IMR-90 (cell line): ENCODE data around the gene POLR1A. TPM values are rescaled to one million over a fixed set of nuclear protein-coding genes. Genes with fewer than 3 reads are reported as not detected.
"Not testable (repeated sequence)": the region's sequence is repeated elsewhere in the genome, so short reads cannot be mapped to it uniquely, and the experiment has no call there.

ENCODE experiments used
- ATAC-seq: fragments of 200-7000 bp; cut with Tn5 transposase; 2 replicates; pipeline ENCODE4 v1.9.1; 2020; ENCODE audit warnings: low read depth, mild to moderate bottlenecking, moderate library complexity
- BruUV-seq: library from RNA; stranded (reverse); fragments of 400-500 nt; replicated peaks from 2 replicates; lab custom pipeline; 2021; lab: Mats Ljungman, UMichigan
- CTCF ChIA-PET: fragments of 300-600 bp; formaldehyde crosslinking; extraction: SDS; loops from one replicate; lab custom pipeline; 2021; ENCODE audit warnings: antibody characterized with exemption; lab: Yijun Ruan, JAX
- POLR2A ChIA-PET: fragments of 300-600 bp; sonication (Branson Sonifier 250); formaldehyde crosslinking; loops from one replicate; lab custom pipeline; 2022; ENCODE audit warnings: antibody characterized with exemption; ENCODE audit not compliant: unreplicated experiment; lab: Charles Lee
- DNase-seq: peaks from one replicate; pipeline ENCODE4 v3.0.0; 2013
- H2AFZ ChIP-seq: replicated peaks from 2 replicates; pipeline ENCODE3; 2013; ENCODE audit warnings: low read length, mild to moderate bottlenecking; ENCODE audit not compliant: poor library complexity
- H2AK5ac ChIP-seq: 2 replicates; pipeline ENCODE4 v1.6.1; 2013; ENCODE audit warnings: low read depth, low read length, inconsistent platforms
- H2AK9ac ChIP-seq: replicated peaks from 2 replicates; pipeline ENCODE3; 2013; ENCODE audit warnings: mild to moderate bottlenecking, low read depth, low read length, moderate library complexity; ENCODE audit not compliant: poor library complexity
- H2BK120ac ChIP-seq: 2 replicates; pipeline ENCODE4 v1.6.1; 2013; ENCODE audit warnings: low read depth, low read length, inconsistent platforms
- H2BK15ac ChIP-seq: 3 replicates; pipeline ENCODE4 v1.6.1; 2013; ENCODE audit warnings: low read depth, low read length, inconsistent platforms
- H2BK20ac ChIP-seq: 2 replicates; pipeline ENCODE4 v1.6.1; 2013; ENCODE audit warnings: low read depth, mild to moderate bottlenecking, inconsistent platforms, low read length, moderate library complexity
- H2BK5ac ChIP-seq: 2 replicates; pipeline ENCODE4 v1.6.1; 2013; ENCODE audit warnings: mild to moderate bottlenecking, low read depth, low read length, inconsistent platforms; ENCODE audit not compliant: poor library complexity, severe bottlenecking
- H3K14ac ChIP-seq: replicated peaks from 2 replicates; pipeline ENCODE4 v1.6.1; 2013; ENCODE audit warnings: low read depth, low read length, inconsistent platforms
- H3K18ac ChIP-seq: 2 replicates; pipeline ENCODE4 v1.6.1; 2013; ENCODE audit warnings: low read depth, low read length, control low read depth
- H3K23ac ChIP-seq: 2 replicates; pipeline ENCODE4 v1.6.1; 2013; ENCODE audit warnings: low read depth, low read length, inconsistent platforms
- H3K27ac ChIP-seq: 2 replicates; pipeline ENCODE4 v1.5.1; 2013; ENCODE audit warnings: mild to moderate bottlenecking, control low read depth, low read length; ENCODE audit not compliant: insufficient read depth
- H3K27me3 ChIP-seq: 2 replicates; pipeline ENCODE4 v1.6.1; 2013; ENCODE audit warnings: low read length; ENCODE audit not compliant: control insufficient read depth, insufficient read depth
- H3K36me3 ChIP-seq: 2 replicates; pipeline ENCODE4 v1.6.1; 2013; ENCODE audit warnings: low read length, mixed read lengths; ENCODE audit not compliant: control insufficient read depth, insufficient read depth
- H3K4ac ChIP-seq: 2 replicates; pipeline ENCODE4 v1.6.1; 2013; ENCODE audit warnings: low read depth, low read length, inconsistent platforms
- H3K4me1 ChIP-seq: 2 replicates; pipeline ENCODE4 v1.6.1; 2013; ENCODE audit warnings: low read length, mixed read lengths; ENCODE audit not compliant: control insufficient read depth, insufficient read depth
- H3K4me2 ChIP-seq: 2 replicates; pipeline ENCODE4 v1.6.1; 2013; ENCODE audit warnings: low read depth, mild to moderate bottlenecking, control low read depth, low read length, moderate library complexity
- H3K4me3 ChIP-seq: 2 replicates; pipeline ENCODE4 v1.5.1; 2013; ENCODE audit warnings: low read depth, mild to moderate bottlenecking, control low read depth, low read length, moderate library complexity; ENCODE audit not compliant: insufficient read depth
- H3K56ac ChIP-seq: 2 replicates; pipeline ENCODE4 v1.6.1; 2013; ENCODE audit warnings: low read length, inconsistent platforms; ENCODE audit not compliant: insufficient read depth; ENCODE audit errors: extremely low read depth
- H3K79me1 ChIP-seq, 2 experiments: 2 replicates each; pipeline ENCODE4 v1.6.1; 2013; ENCODE audit warnings: low read length in 2 of 2, inconsistent platforms in 1 of 2, low read depth in 1 of 2
- H3K9ac ChIP-seq: 2 replicates; pipeline ENCODE4 v1.6.1; 2013; ENCODE audit warnings: low read depth, low read length, control low read depth
- H3K9me1 ChIP-seq: 2 replicates; pipeline ENCODE4 v1.6.1; 2013; ENCODE audit warnings: low read length, inconsistent platforms; ENCODE audit not compliant: insufficient read depth
- H3K9me3 ChIP-seq: 2 replicates; pipeline ENCODE4 v1.6.1; 2013; ENCODE audit warnings: low read length; ENCODE audit not compliant: control insufficient read depth, insufficient read depth
- H4K20me1 ChIP-seq: 2 replicates; pipeline ENCODE4 v1.6.1; 2013; ENCODE audit warnings: low read length, inconsistent platforms; ENCODE audit not compliant: insufficient read depth
- H4K5ac ChIP-seq: 2 replicates; pipeline ENCODE4 v1.6.1; 2013; ENCODE audit warnings: mild to moderate bottlenecking, low read depth, low read length, control low read depth
- H4K8ac ChIP-seq, 2 experiments: 2 replicates each; pipeline ENCODE4 v1.6.1; 2013; ENCODE audit warnings: low read depth in 2 of 2, low read length in 2 of 2, control low read depth in 1 of 2, inconsistent platforms in 1 of 2
- H4K91ac ChIP-seq: 2 replicates; pipeline ENCODE4 v1.6.1; 2013; ENCODE audit warnings: low read depth, low read length, inconsistent platforms; ENCODE audit not compliant: insufficient read depth
- BHLHE40 ChIP-seq: fragments of 150-350 bp; IDR thresholded peaks from 2 replicates; pipeline ENCODE4 v1.6.1; 2016; ENCODE audit warnings: mild to moderate bottlenecking, low read depth, low read length
- CEBPB ChIP-seq: IDR thresholded peaks from 2 replicates; pipeline ENCODE4 v1.6.1; 2012; ENCODE audit warnings: low read depth, low read length, improper control_type of control experiment
- POLR2A ChIP-seq: IDR thresholded peaks from 2 replicates; pipeline ENCODE4 v1.6.1; 2012; ENCODE audit warnings: mild to moderate bottlenecking, low read depth, low read length
- RAD21 ChIP-seq: IDR thresholded peaks from 2 replicates; pipeline ENCODE4 v1.6.1; 2012; ENCODE audit warnings: low read length, improper control_type of control experiment
- SMC3 ChIP-seq: fragments of 150-350 bp; IDR thresholded peaks from 2 replicates; pipeline ENCODE4 v1.6.1; 2016; ENCODE audit warnings: low read depth, mild to moderate bottlenecking, antibody characterized with exemption, low read length, moderate library complexity
- whole genome bisulfite sequencing, 2 experiments: methylation state at CpG; one replicate each; pipeline versions ENCODE4 v1.1.5 to v1.1.7; 2013; ENCODE audit warnings: missing lambda C conversion rate in 2 of 2; ENCODE audit not compliant: insufficient read length in 1 of 2; ENCODE audit errors: extremely low coverage in 2 of 2; 5-methylcytosine and 5-hydroxymethylcytosine counted together
- dilution Hi-C: fragments of 300-500 bp; cut with HindIII; formaldehyde crosslinking; loops from one replicate; pipeline ENCODE4 v1.14.3; 2018; ENCODE audit warnings: low sequenced_read_pairs; ENCODE audit not compliant: unreplicated experiment
- in situ Hi-C: fragments of 300-500 bp; cut with MboI; formaldehyde crosslinking; loops from 3 replicates; pipeline ENCODE4 v1.14.3; 2019; ENCODE audit warnings: low sequenced_read_pairs, inconsistent platforms, mixed read lengths
- intact Hi-C: fragments of 100-400 bp; cut with micrococcal nuclease; formaldehyde crosslinking; loops from 2 replicates; pipeline ENCODE4 v1.10.0; 2022
- polyA plus RNA-seq, 3 experiments: library from polyadenylated mRNA; depleted of rRNA; stranded (reverse); fragments of >200 nt; gene quantifications; 2 replicates each; pipeline ENCODE4 v1.2.3, GENCODE V29; 2012; ENCODE audit warnings: low replicate concordance in 1 of 3
- total RNA-seq: library from RNA; depleted of rRNA; stranded (reverse); fragments of >200 nt; gene quantifications from 2 replicates; pipeline ENCODE4 v1.2.3, GENCODE V29; 2012
- TF ChIP-seq, protein P1 (sequence below): fragments of 150-350 bp; IDR thresholded peaks from 2 replicates; pipeline ENCODE4 v1.6.1; 2017; ENCODE audit warnings: mild to moderate bottlenecking, antibody characterized with exemption, low read length, low read depth

The POLR1A gene
- total and polyA plus RNA-seq, 2 of the 4 experiments (the other 2 are of a cell fraction) = 7.6 to 27.4 TPM

DNA sequence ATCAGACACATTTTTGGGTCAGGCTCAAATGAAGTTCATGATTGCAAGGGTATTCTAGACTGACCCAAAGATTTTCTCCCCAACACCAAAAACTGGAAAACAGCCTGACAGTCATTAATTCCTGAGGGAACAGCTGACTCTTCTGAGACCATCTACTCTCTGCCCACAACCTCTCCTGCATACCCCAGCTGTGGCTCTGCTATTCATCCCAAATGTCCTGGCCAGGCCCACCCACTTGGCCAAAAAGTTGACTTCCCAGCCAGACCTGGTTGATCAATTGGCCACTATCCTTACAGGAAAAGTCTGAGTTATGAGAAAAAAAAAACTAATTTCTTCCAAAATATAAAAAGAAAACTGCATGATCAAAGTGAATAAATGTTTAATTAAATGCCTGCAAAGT, 113.1 kb downstream of the POLR1A start:
- Histone ChIP-seq H3K23ac (no peak overlapping the region), H3K9ac (no peak overlapping the region), H3K79me1 (no peaks in the 10 kb centered on the region), H2BK120ac (no peak overlapping the region), H3K14ac (no peak overlapping the region), H2AK5ac (no peak overlapping the region), H3K27ac (no peak overlapping the region), H3K18ac (no peak overlapping the region), H3K4me2 (no peak overlapping the region), H3K27me3 (no peaks in the 10 kb centered on the region), H4K91ac (no peak overlapping the region), H3K4me1 (peaks cover 14% of the 10 kb centered on the region), H3K56ac (no peak overlapping the region), H2AFZ (no peak overlapping the region), H3K36me3 (no peaks in the 10 kb centered on the region), H2BK15ac (no peak overlapping the region), H2AK9ac (no peak overlapping the region), H4K8ac (no peak overlapping the region), H2BK20ac (no peak overlapping the region), H2BK5ac (no peak overlapping the region), H3K4ac (no peak overlapping the region), H4K20me1 (no peaks in the 10 kb centered on the region), H3K9me3 (no peaks in the 10 kb centered on the region), H3K9me1 (peaks cover 15% of the 10 kb centered on the region; the same call in 1 of the 2 replicates), H3K4me3 (no peak overlapping the region), H4K5ac (no peak overlapping the region)
- no TSS peak for BruUV-seq
- in situ Hi-C loops = no loop called here
- no peak for ATAC-seq
- POLR2A ChIA-PET = no interaction called here
- dilution Hi-C loops = no loop called here
- DNase-seq = no peak
- TF ChIP-seq, protein P1, sequence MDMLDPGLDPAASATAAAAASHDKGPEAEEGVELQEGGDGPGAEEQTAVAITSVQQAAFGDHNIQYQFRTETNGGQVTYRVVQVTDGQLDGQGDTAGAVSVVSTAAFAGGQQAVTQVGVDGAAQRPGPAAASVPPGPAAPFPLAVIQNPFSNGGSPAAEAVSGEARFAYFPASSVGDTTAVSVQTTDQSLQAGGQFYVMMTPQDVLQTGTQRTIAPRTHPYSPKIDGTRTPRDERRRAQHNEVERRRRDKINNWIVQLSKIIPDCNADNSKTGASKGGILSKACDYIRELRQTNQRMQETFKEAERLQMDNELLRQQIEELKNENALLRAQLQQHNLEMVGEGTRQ = no peak
- no peak for TF ChIP-seq BHLHE40
- no peak for TF ChIP-seq CEBPB
- no peak for TF ChIP-seq SMC3
- TF ChIP-seq RAD21 = no peak
- no peak for TF ChIP-seq POLR2A
- intact Hi-C loops = no loop called here
- CTCF ChIA-PET = no interaction called here

- H2AK9ac ChIP-seq, H2BK120ac ChIP-seq, H3K23ac ChIP-seq, H2BK15ac ChIP-seq, H4K91ac ChIP-seq, BruUV-seq, H2AK5ac ChIP-seq, H3K9me1 ChIP-seq, H2AFZ ChIP-seq, H3K4me1 ChIP-seq, H3K9me3 ChIP-seq, DNase-seq, H4K20me1 ChIP-seq, in situ Hi-C loops, intact Hi-C loops, ATAC-seq, H3K4ac ChIP-seq, H3K4me3 ChIP-seq, dilution Hi-C loops, CTCF ChIA-PET, H3K27ac ChIP-seq, H4K8ac ChIP-seq, H3K14ac ChIP-seq, POLR2A ChIA-PET, H3K36me3 ChIP-seq, H2BK5ac ChIP-seq, H2BK20ac ChIP-seq, H3K79me1 ChIP-seq, H4K5ac ChIP-seq, H3K18ac ChIP-seq, H3K27me3 ChIP-seq, H3K9ac ChIP-seq, H3K4me2 ChIP-seq, H3K56ac ChIP-seq: not testable (repeated sequence)
- no CpG with 5 or more reads among the region's 9 CpGs for WGBS, 2 experiments
Measured at GRCh38 chr2:85992053-85992452, 113.6 kb downstream of the POLR1A start.
